NCI-H1092 (cell line): ENCODE results near the gene APOBEC3B.
"Not testable (repeated sequence)": the region's sequence is repeated elsewhere in the genome, so short reads cannot be mapped to it uniquely, and the experiment has no call there.

Experiments used
- DNase-seq: peaks from one replicate; lab custom pipeline; 2025; lab: John Stamatoyannopoulos, UW

APOBEC3B gene

DNA sequence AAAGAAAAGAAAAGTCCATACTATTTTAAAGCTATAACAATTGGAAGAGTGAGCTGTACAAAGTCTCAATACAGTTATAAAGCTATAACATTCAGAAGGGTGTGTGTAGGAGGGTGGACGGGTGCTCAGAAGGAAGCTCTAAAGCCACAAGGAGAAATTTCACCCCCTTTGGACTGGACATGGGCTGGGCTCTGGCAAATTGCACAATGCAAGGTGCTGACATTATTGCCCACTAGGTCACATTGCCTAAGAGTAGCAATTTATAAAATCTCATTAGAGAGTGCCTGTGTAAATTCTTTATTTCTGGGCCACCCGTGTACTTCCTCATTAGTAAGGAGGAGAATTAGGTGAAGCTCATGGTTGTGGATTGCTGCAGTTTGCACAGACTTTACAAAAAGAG, 30.4 kb upstream of the APOBEC3B start:
- DNase-seq, result no peak

DNA sequence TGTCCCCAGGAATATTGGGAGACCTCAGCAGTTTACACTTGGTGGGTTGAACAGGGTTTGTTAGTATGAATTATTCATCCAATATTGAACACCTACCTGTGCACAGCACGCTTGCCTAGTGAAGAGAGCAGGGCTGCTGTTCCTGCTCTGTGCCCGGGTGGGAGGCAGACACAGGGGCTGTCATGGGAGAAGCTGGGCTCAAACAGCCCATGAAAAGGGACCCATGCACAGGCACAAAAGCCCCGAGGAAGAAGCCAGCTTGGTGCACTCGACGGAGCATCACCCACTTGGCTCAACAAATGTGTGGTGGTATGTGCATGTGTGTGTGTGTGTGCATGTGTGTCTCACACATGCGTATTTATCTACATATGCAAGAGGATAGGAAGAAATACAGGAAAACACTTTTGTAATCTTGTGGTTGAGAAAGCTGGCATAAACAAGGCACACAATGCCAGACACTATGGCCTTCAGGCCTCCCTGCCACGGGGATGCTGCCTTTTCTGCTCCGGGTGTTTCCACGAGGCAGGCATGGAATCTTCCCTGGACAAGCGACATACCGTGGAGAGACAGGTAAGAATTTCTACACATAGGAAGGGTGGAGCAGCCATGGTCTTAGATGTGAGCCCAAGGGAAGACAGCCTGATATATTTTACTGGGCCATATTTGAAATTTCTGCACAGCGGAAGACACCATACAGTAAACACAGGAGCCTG, 29.7 kb upstream of the APOBEC3B start:
- no peak for DNase-seq

DNA sequence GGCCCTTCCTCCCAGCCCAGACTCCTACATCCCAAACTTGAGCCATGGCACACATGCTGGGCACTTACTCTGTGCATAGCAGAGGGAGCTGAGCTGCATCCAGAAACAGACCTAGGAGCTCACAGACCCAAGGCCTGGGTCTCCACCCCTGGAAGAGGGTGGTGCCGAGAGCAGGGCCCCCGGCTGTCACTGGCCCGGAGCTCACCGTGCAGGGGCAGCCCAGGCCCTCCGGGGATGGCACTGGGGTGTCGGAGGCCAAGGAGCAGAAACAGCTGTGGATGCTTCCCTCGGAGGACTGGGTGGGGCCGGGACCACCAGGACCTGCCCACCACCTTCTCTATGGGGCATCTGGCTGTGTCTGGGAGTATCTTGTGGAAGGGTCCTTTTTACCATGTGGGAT, 29.1 kb upstream of the APOBEC3B start:
- no peak for DNase-seq

DNA sequence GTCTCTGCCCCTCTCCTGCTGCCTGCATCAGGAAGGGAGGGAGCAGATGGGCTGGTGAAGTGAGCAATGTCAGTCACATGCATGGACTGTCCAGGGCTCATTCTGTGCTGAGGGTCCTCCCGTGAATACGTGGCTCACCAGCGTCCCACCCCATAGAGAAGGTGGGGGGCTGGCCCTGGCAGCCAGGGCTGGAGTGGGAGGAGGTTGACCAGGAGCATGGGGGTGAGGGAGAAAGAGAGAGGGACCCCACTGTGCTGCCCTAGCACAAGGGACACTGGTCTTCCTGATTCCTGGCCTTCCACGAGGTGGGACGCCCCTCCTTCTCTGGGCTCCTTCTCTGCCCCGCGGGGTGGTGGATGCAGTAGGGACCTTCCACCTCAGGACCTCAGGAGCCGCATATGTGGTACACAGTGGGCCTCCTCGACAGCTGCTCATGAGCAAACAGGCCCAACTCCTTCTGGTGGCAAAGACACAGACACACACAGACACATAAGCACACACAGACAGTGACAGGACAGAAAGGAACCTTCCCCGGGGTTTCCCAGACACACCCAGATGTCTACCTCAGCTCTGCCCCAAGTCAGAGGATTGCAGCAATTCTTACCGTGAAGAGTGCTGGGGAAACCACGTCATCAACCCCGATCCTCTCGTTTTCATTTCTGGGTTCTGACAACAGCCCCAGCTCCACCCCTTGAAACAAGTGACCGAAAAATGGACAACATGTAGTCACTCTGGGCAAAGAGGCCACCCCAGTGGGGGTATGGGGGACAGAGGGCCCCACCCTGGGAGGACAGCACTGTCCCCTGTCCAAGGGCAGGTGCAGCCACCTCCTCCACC, 28.4 kb upstream of the APOBEC3B start:
- no peak for DNase-seq

DNA sequence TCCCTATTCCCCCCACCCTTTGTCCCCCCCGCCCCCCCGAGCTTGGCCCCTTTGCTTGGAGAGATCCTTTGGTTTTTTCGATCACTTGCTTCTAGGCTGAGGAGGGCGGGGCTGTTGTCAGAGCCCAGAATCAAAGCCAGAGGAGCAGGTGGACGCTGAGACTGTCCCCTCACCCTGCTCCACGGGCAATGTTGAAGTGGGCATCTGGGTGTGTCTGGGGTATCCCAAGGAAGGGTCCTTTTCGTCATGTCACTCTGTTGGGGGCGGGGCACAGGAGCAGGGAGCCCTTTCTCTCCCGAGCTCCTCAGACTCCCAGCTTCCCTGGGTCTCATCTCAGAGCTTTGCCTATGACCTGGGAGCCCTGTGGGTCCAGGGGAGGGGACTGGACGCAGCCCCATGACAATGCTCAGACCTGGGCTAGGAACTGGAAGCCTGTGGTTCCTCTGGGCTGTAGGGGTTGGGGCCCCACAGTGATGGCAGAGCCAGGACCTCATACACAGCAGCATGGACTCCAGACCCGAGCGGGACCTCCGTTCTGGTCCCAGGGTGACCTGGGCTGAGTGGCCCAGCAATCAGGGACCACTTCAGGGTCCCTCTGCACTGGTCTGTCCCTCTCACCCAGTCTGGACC, 27.6 kb upstream of the APOBEC3B start:
- DNase-seq, result no peak

DNA sequence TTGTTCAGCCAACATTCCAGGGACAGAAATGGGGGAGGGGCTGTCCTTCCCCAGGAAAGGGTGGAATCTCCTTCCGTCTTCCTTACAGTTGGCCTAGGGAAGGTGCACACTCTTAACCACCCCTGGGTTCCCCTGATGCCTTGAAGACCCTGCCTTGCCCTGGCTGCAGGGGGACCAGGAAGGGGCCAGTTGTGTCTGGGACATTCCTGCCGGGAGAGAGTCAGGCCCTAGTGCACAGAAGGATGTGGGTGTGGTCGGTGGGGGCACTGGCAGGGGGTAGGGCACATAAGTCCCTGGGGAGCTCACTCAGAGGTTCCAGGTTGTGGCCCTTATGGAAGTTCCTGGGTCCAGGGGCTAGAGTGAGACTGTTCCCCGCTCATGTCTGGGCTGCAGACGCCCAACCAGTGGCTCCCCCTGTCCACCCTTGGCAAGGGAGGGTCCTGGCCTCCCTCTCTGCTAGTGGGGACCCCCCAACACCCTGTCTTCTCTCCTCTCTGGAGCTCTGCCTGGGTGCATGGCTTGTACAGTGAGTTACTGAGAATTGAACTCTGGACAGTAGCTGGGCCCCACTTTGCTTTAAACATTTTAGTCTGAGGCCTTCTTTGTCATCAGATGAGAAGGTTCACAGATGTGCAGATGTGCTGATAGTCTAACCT, 26.8 kb upstream of the APOBEC3B start:
- DNase-seq, result no peak

DNA sequence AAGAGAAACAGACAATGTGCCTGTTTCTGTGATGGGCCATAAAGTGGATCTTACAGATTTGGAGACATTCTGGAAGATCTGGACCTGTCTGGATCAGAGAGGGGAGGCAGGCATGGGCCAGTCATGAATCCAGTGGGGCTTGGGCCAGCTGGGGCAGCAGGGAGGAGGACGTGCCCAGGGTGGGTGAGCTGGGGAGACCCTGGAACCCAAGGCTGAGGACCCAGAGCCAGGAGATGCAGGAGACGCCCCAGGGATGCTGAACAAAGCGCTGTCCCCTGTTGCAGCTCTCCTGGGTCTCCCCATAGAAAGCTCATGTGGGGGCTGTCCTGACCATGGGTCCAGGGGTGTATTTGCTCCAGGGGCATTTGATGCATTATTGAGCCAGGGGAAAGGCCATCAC, 26.2 kb upstream of the APOBEC3B start:
- no peak for DNase-seq

DNA sequence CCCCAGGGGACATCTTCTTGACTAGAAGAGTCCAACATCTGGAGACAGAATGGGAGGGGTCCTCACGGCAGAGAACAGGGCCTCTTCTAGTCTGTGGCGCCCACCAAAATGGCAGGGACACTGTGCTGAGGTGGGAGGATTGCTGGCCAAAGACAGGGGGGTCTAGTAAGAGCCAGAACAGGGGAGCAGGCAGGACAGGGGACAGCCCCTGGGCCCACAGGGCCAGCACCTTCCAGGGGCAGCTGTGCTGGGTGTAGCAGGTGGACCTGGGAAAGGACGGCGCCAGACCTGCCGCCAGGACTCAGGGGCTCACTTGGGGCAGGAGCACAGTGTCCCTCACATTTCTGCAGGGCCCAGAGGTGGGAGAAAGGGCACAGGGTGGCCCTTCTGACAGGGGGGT, 25.6 kb upstream of the APOBEC3B start:
- DNase-seq, result no peak

DNA sequence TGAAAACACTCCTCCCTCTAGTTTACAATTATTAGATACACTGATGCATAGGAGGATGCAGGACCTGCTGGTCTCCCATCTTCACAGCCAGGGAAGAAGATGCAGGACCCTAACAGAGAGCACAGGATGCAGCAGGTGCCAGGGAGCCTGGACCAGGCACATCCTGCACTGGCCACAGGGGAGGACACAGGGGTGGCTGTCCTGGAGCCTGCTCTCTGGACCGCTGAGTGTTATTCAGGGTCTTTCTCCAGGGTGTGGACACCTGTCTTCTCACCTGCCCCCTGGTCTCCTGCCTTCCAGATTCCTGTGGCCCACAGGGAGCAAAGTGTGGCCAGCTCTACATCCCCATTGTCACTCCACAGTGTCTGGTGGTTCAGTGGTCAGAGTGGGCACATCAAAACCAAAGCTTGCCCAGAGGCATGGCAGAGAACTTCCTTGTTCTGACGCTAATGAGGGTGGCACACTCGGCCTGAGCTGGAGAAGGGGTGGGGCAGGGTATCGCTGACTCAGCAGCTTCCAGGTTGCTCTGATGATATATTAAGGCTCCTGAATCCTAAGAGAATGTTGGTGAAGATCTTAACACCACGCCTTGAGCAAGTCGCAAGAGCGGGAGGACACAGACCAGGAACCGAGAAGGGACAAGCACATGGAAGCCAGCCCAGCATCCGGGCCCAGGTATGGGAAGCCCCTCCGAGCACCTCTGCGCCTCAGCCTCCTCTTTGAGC, 24.9 kb upstream of the APOBEC3B start, which contains the start of gene APOBEC3A:
APOBEC3A (plus strand) TSS at position 564 of the 725 bp plus-strand sequence; CDS start at position 647, 83 bp downstream.
- DNase-seq, result no peak

DNA sequence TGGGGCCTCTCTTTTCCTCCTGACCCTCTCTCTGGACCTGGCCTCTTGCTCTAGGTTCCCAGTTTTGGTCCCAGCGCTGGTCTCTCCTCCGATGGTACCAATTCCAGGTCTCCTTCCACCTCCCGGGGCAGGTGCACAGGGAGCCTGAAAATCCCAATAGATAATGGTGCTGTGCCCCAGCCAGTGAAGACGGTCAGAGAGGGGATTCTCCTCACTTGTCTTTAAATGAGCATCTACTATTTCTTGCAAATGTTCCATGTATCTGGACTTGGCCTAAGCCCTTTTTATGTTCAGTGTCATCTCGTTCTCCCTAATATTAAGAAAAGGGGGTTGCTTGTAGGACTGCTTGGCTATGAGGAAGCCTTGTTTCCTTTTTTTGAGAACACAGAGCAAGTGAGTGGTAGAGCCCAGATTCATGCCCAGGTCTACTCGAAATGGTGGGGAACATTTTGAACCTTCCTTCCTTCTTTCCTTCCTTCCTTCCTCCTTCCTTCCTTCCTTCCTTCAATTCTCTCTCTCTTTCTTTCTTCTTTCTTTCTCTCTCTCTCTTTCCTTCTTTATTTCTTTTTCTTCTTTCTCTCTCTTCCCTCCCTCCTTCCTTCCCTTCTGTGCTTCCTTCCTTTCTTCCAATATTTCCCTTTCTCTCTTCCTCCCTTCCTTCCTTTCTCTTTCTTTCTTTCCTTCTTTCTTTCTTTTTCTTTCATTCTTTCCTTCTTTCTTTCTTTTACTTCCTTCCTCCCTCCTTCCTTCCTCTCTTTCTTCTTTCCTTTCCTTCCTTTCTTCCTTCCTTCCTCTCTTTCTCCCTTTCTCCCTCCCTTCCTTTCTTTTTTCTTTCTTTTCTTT, 24.1 kb upstream of the APOBEC3B start:
- DNase-seq, result no peak

DNA sequence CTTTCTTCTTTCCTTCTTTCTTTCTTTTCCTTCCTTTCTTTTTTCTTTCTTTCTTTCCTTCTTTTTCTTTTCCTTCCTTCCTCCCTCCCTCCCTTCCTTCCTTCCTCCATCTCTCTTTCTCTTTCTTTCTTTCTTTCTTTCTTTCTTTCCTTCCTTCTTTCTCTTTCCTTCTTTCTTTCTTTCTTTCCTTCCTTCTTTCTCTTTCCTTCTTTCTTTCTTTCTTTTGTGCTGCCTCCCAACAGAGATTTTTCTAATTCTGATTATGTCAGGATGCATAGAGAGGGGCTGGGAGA, 23.6 kb upstream of the APOBEC3B start:
- DNase-seq, result not testable (repeated sequence)

DNA sequence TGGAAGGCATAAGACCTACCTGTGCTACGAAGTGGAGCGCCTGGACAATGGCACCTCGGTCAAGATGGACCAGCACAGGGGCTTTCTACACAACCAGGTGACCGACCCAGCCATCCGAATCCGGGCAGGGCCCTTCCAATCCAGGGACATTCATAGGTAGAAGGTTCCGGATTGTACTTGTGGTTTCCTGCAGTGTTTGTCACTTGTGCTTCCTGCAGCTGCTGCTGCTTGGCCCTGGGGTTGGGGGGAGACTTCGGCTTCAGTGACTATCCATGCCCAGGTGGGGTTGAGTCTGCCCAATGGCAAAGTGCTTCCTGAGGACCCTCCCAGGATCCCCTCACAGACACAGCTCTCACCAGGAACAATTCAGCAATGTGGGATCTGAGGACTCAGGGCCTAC, 22.6 kb upstream of the APOBEC3B start:
- no peak for DNase-seq

DNA sequence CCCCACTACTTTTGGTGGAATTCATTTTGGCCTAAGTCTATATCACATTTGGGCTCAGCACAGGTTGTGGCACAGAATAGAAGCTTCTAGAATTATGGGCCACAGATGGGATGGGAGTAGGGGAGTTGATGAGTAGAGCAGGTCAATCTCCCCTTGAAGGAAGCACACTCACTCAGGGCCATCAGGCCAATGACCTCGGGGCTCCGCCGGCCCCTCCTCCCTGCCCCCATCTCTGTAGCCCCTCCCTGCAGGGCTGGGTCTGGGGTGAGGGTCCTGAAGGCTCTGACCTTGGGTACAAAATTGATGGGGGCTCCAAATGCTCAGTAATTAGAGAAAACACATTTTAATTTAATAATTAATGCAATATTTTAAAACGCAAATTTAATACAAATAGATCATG, 21.5 kb upstream of the APOBEC3B start:
- not testable (repeated sequence) for DNase-seq

DNA sequence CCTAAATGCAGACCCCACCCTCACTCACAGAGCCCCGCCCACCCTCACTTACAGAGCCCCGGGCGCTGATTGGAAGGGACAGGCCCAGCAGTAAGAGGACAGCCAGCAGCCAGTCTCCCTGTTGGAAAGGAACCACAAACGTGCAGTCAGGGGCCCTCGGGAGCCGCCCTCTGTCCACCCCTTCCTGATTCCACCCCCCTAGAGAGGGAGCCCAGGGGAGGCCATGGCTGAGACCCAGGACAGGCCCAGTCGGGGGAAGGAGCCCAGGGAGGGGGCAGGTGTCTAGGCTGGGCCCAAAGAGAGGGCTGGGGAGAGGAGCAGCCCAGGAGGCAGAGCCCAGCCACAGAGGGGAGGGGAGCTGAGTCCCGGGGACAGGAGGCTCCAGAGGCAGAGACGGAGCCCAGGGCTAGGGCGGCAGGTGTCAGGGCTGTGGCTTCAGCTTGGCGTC, 18.8 kb upstream of the APOBEC3B start:
- not testable (repeated sequence) for DNase-seq

DNA sequence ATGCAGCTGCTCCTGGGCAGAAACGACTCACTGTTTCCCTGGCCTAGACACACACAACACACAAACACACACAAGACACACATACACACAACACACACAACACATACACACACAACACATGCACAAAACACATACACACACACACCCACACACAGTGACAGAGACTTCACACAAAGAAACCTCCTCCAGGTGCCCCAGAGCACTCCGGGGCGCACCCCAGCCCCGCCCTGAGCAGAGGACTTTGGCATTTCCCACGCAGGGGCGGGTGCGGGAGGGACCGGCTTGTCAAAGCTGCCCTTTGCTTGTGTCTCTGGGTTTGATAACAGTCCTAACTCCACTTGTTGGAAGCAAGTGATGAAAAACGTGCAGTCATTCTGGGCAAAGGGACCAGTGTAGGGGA, 18.3 kb upstream of the APOBEC3B start:
- DNase-seq, result no peak

DNA sequence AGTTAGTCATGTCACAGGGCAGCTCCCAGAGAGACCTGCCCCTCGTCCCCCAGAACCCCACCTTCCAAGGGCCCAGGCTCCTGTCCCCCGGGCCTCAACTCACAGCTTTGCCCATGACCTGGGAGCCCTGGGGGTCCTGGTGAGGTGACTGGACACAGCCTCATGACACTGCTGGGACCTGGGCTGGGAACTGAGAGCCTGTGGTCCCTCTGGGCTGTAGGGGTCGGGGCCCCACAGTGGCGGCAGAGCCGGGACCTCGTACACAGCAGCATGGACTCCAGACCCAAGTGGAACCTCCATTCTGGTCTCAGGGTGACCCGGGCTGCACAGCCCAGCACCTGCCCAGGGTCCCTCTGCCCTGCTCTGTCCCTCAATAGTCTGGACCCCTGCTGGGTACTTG, 17.8 kb upstream of the APOBEC3B start:
- no peak for DNase-seq

DNA sequence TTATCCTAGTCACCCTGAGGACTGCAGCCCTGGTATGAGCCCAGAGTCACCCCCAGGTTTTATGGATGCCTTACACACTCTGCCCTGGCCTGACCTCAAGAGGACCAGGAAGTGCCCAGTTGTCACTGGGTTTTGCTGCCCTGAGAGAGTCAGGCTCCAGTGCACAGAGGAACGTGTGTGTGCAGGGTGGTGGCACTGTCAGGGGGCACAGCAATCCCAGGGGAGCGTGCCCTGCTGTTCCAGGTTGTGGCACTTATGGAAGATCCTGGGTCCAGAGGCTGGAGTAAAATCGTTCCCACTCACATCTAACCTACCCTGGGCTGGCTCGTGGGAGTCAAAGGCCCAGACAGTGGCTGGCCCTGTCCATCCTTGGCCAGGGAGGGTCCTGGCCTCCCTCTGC, 17.2 kb upstream of the APOBEC3B start:
- no peak for DNase-seq

DNA sequence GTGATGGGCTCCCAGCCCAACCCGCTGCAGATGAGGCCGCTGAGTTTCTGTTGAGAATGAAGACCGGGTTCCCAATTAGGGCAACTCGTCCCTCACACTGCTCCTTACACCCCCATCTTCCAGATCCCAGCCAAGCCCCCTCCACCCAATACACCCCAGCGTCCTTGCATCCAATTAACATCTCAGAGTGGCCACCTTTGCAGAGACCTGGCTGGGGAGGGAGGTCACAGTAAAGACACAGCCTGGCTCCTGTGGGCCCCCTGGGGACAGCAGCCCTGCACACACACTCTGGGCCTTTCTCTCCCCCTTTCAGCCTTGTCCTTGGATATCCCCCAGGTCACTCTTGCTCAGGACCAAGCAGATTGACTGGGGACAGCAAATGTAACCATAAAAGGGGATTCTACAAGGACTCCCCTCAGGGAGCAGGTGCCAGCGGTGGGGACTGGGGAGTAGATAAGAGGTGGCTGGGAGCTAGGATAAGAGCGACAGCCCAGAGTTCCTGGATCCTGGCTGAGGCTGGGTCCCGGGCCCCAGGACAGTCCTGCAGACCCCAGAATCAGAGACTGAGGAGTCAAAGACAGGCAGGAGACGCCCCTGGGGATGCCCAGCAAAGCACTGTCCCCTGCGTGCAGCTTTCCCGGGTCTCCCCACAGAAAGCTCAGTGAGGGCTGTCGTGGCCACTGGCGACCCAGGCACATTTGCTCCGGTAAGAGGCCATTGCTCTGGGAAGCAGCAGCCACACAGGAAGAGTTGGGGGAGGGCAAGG, 16.4 kb upstream of the APOBEC3B start:
- no peak for DNase-seq

DNA sequence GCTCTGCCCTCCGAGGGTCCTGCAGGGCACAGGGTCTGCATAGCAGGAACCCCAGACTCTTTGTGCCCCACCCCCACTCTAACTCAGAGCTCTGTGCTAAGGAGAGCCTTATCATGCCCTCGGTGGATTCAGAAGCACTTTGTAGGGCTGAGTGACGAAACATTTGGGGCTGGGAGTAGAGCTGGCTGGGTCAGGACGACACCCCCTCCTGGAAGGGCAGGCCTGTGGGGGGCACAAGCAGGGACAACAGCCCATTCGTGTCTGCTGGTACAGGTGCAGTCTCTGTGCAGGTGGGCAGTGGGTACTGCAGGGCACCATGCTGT, 15.8 kb upstream of the APOBEC3B start:
- DNase-seq, result no peak

DNA sequence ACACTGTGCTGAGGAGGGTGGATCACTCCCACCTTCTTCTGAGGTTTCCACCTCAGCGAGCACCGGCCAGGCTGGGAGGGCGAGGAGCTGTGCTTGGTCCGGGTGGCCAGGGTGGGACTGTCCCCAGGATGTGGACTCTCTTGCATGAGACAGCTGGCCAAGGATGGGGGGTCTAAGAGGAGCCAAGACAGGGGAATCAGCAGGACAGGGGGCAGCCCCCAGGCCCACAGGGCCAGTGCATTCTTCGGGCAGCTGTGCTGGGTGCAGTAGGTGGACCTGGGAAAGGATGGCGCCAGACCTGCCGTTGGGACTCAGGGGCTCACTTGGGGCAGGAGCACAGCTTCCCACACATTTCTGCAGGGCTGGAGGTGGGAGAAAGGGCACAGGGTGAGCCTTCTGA, 15.2 kb upstream of the APOBEC3B start:
- DNase-seq, result no peak
